ENCODE measurements around the gene TAS2R41.

DNA sequence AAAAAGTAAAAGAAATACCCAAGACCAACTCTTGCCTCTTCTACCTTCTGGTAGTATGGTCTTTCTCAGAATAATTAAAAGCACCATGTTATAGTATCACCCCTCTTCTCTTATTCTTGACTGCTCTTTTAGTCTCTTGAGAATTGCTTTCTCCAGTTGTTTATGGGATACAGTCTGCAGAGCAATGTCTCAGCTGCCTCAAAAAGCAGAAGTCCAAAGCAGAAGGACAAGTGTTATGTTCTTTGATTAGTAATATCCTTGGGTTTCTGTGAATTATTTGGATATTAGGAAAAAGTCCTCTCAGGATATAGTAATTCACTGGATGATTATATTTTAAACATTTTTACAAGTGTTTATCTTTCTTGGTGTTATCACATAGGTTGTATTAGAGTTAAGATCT lies 7.4 kb downstream of the TAS2R41 start:
- TF ChIP-seq, protein P1, sequence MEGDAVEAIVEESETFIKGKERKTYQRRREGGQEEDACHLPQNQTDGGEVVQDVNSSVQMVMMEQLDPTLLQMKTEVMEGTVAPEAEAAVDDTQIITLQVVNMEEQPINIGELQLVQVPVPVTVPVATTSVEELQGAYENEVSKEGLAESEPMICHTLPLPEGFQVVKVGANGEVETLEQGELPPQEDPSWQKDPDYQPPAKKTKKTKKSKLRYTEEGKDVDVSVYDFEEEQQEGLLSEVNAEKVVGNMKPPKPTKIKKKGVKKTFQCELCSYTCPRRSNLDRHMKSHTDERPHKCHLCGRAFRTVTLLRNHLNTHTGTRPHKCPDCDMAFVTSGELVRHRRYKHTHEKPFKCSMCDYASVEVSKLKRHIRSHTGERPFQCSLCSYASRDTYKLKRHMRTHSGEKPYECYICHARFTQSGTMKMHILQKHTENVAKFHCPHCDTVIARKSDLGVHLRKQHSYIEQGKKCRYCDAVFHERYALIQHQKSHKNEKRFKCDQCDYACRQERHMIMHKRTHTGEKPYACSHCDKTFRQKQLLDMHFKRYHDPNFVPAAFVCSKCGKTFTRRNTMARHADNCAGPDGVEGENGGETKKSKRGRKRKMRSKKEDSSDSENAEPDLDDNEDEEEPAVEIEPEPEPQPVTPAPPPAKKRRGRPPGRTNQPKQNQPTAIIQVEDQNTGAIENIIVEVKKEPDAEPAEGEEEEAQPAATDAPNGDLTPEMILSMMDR (IDR thresholded peaks at IDR 0.05; ENCODE audit: low read depth, low read length, poor library complexity, severe bottlenecking): no peak
- TF ChIP-seq EZH2phosphoT487 (IDR thresholded peaks at IDR 0.05; ENCODE audit: borderline replicate concordance, low read length): no peak
